ENCODE results near the gene HOXB5.

- TF ChIP-seq CTCF (conservative IDR thresholded peaks at IDR 0.05 in 1 of 2, IDR thresholded peaks at IDR 0.05 in 1 of 2; ENCODE audit: extremely low read depth in 1 of 2, insufficient read depth in 1 of 2, low read depth in 1 of 2, low read length in 2 of 2): no peak
- TF ChIP-seq EZH2 (IDR thresholded peaks at IDR 0.05; ENCODE audit: borderline replicate concordance, low read length): peak; percentile 80
Measured at GRCh38 chr17:48633266-48633677, 39.7 kb upstream of the HOXB5 start.
